ENCODE data around the gene GABRR1. TPM values are rescaled to one million over a fixed set of nuclear protein-coding genes. Genes with fewer than 3 reads are reported as not detected.
A peak's percentile ranks its signal among the peaks of the same experiment; 100 is the strongest.

GABRR1 gene
- total RNA-seq, 2 donors from 2014 or later = not detected

DNA sequence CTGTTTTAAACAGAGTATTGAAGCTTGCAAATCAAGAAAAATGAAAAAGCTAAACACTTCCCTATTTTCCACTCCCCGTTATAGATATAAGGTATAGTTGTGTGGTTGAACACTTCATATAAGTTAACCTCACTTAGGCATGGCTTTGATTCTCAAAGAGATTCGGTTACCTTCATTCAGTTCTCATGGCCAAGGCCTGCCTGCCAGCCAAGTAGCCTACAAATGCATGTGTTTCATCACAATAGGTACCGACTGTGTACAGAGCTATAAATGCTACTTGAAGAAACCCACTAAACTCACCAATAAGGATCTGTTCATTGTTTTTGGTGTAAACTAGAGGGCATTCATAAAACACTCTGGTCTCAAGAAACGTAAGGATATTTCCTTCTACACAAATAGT, 43.5 kb downstream of the GABRR1 start:
- Mint-ChIP-seq H3K27me3 (ENCODE audit: low read depth) (no peaks in the 10 kb centered on the region), H3K4me1 (ENCODE audit: low read depth) (no peaks in the 10 kb centered on the region), H3K4me3 (no peak overlapping the region), H3K36me3 (ENCODE audit: insufficient read depth in 2 of 2) (no peaks in the 10 kb centered on the region), H3K27ac (no peak overlapping the region), H3K9me3 (no peaks in the 10 kb centered on the region)
- no peak for DNase-seq
- no peak for ATAC-seq (replicated peaks in 1 of 2)

- ATAC-seq (replicated peaks in 1 of 2) = no peak
- Mint-ChIP-seq H3K4me3 (no peak overlapping the region), H3K36me3 (ENCODE audit: insufficient read depth in 2 of 2) (no peaks in the 10 kb centered on the region), H3K9me3 (no peaks in the 10 kb centered on the region), H3K27me3 (ENCODE audit: low read depth) (no peaks in the 10 kb centered on the region), H3K27ac (no peak overlapping the region), H3K4me1 (ENCODE audit: low read depth) (no peaks in the 10 kb centered on the region)
- no peak for DNase-seq
These were observed 45.0 kb downstream of the GABRR1 start for GRCh38 chr6:89172131-89172530.

GRCh38 chr6:89162047-89162371, 55.1 kb downstream of the GABRR1 start:
- Mint-ChIP-seq H3K36me3 (ENCODE audit: insufficient read depth in 2 of 2) (peaks cover 10 to 16% of the 10 kb centered on the region in 2 donors), H3K27me3 (ENCODE audit: low read depth) (no peaks in the 10 kb centered on the region), H3K4me3 (no peak overlapping the region), H3K9me3 (no peaks in the 10 kb centered on the region), H3K27ac (no peak overlapping the region), H3K4me1 (ENCODE audit: low read depth) (no peaks in the 10 kb centered on the region)
- ATAC-seq (replicated peaks in 1 of 2) (no peak), DNase-seq (no peak)

- no peak overlapping the region for H3K27ac Mint-ChIP-seq
- H3K27me3 Mint-ChIP-seq (ENCODE audit: low read depth) = no peaks in the 10 kb centered on the region
- no peaks in the 10 kb centered on the region for H3K4me1 Mint-ChIP-seq (ENCODE audit: low read depth)
- ATAC-seq (replicated peaks in 1 of 2) (no peak), DNase-seq (no peak)
- H3K36me3 Mint-ChIP-seq (ENCODE audit: insufficient read depth in 2 of 2) = peaks cover 10 to 16% of the 10 kb centered on the region in 2 donors
- no peaks in the 10 kb centered on the region for H3K9me3 Mint-ChIP-seq
- H3K4me3 Mint-ChIP-seq = no peak overlapping the region
These were observed 55.7 kb downstream of the GABRR1 start for GRCh38 chr6:89161326-89162046.

GRCh38 chr6:89160331-89161092, 56.6 kb downstream of the GABRR1 start:
- Mint-ChIP-seq H3K27ac (no peak overlapping the region), H3K4me1 (ENCODE audit: low read depth) (no peaks in the 10 kb centered on the region), H3K27me3 (ENCODE audit: low read depth) (no peaks in the 10 kb centered on the region), H3K36me3 (ENCODE audit: insufficient read depth in 2 of 2) (peaks cover 10 to 16% of the 10 kb centered on the region in 2 donors), H3K4me3 (no peak overlapping the region), H3K9me3 (no peaks in the 10 kb centered on the region)
- no peak for DNase-seq
- ATAC-seq (replicated peaks in 1 of 2) = no peak

DNA sequence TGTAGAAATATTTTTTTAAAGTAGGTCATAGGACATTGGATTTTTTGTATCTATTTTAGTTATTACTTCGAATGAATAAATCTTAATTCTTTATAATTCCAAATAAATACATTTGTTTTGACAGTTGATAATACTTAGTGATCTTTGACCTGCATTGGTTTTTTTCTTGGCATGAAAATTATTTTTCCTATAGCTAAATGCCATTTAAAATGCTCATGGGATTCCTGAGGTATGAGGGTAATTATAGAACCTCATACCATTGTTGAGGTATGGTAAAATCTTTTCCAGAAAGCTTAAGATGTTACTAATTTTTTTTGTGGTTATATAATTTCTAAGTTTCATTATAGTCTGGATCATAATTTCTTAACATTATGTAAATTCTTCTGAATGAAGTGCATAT, 63.0 kb downstream of the GABRR1 start:
- no peak overlapping the region for H3K4me3 Mint-ChIP-seq
- DNase-seq (no peak), ATAC-seq (replicated peaks in 1 of 2) (no peak)
- H3K36me3 Mint-ChIP-seq (ENCODE audit: insufficient read depth in 2 of 2) = peaks cover 2 to 11% of the 10 kb centered on the region in 2 donors
- H3K27me3 Mint-ChIP-seq (ENCODE audit: low read depth) = no peaks in the 10 kb centered on the region
- peaks cover 7% of the 10 kb centered on the region for H3K4me1 Mint-ChIP-seq (ENCODE audit: low read depth)
- no peak overlapping the region for H3K27ac Mint-ChIP-seq
- H3K9me3 Mint-ChIP-seq = no peaks in the 10 kb centered on the region

GRCh38 chr6:89148016-89148750, 69.0 kb downstream of the GABRR1 start:
- Mint-ChIP-seq H3K27me3 (ENCODE audit: low read depth) (no peaks in the 10 kb centered on the region), H3K4me3 (peak overlapping the region; percentile 56 to 63), H3K27ac (no peak overlapping the region), H3K9me3 (no peaks in the 10 kb centered on the region), H3K36me3 (ENCODE audit: insufficient read depth in 2 of 2) (peaks cover 7 to 14% of the 10 kb centered on the region in 2 donors), H3K4me1 (ENCODE audit: low read depth) (peaks cover 40% of the 10 kb centered on the region)
- ATAC-seq (replicated peaks in 1 of 2) = no peak
- peak; percentile 19 to 47 for DNase-seq

DNA sequence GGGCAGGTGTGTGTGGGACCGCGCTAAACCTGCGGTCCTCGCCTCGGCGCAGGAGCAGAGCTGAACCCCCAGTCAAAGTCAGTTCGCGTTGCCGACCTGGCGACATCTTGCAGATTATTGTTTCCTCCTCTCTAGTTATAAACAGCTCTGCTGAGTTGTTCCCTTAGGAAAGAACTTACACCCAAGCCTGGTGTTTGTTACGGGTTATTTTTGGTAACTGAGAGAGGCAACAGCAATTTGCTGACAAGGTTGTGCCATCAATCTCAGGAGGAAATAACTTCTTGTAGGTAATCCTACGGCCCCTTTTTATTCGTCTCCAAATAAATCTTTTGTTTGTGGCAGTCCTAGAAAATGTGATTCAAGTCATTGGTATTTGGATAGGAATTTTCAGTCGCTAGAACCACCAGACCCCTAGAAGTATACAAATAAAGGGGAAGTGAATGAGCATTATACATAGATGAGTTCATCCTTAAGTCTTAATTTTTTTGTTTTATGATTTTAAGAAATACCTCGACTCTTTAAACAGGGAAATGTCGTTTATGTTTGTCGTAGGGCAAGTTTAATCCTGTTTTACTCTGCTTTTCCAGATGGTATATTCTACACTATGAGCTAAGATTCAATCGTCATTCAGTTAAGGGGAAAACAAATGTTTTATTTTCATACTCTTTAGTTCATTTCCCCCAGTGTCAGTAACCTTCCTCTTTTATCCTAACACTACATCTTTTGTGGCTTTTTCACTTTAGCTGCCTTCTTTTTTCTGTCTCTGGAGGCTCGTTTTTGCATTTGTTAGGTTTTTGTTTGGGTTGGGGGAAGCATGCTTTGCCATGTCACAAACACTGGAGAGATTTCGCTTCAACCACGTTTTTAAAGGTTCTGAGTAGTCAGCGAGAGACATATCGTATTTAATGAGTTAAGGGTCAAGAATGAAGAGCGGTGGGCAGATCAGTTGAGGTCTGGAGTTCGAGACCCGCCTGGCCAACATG, 70.1 kb downstream of the GABRR1 start:
- peaks cover 7 to 14% of the 10 kb centered on the region in 2 donors for H3K36me3 Mint-ChIP-seq (ENCODE audit: insufficient read depth in 2 of 2)
- H3K27ac Mint-ChIP-seq = peak overlapping the region; percentile 66
- no peaks in the 10 kb centered on the region for H3K9me3 Mint-ChIP-seq
- H3K4me3 Mint-ChIP-seq = peak overlapping the region; percentile 85 to 96
- no peak for ATAC-seq (replicated peaks in 1 of 2)
- peaks cover 40% of the 10 kb centered on the region for H3K4me1 Mint-ChIP-seq (ENCODE audit: low read depth)
- no peaks in the 10 kb centered on the region for H3K27me3 Mint-ChIP-seq (ENCODE audit: low read depth)
- DNase-seq = peak; percentile 45 to 48

- H3K27ac Mint-ChIP-seq = peak within 1 kb of the TSS; percentile 99
- H3K4me3 Mint-ChIP-seq = peak within 1 kb of the TSS; percentile 96 to 100
- no peaks in the 10 kb centered on the region for H3K27me3 Mint-ChIP-seq (ENCODE audit: low read depth)
- DNase-seq (peak; percentile 74 to 76), ATAC-seq (replicated peaks in 1 of 2) (peak; percentile 74 to 77)
- no peaks in the 10 kb centered on the region for H3K9me3 Mint-ChIP-seq
- H3K4me1 Mint-ChIP-seq (ENCODE audit: low read depth) = peaks cover 40% of the 10 kb centered on the region
- H3K36me3 Mint-ChIP-seq (ENCODE audit: insufficient read depth in 2 of 2) = peaks cover 7 to 11% of the 10 kb centered on the region in 2 donors
These were observed 71.0 kb downstream of the GABRR1 start, which contains the start of gene PM20D2 for GRCh38 chr6:89145956-89146717. Gene PM20D2 (plus strand): TSS chr6:89146055. CDS start chr6:89146145, 90 bp downstream.

- Mint-ChIP-seq H3K4me1 (ENCODE audit: low read depth) (peaks cover 40% of the 10 kb centered on the region), H3K4me3 (peak overlapping the region; percentile 96 to 100), H3K27me3 (ENCODE audit: low read depth) (no peaks in the 10 kb centered on the region), H3K9me3 (no peaks in the 10 kb centered on the region), H3K36me3 (ENCODE audit: insufficient read depth in 2 of 2) (peaks cover 7 to 11% of the 10 kb centered on the region in 2 donors), H3K27ac (peak overlapping the region; percentile 99)
- peak; percentile 36 to 47 for DNase-seq
- peak; percentile 72 to 76 for ATAC-seq (replicated peaks in 1 of 2)
These were observed 71.8 kb downstream of the GABRR1 start for GRCh38 chr6:89145091-89145955.

DNA sequence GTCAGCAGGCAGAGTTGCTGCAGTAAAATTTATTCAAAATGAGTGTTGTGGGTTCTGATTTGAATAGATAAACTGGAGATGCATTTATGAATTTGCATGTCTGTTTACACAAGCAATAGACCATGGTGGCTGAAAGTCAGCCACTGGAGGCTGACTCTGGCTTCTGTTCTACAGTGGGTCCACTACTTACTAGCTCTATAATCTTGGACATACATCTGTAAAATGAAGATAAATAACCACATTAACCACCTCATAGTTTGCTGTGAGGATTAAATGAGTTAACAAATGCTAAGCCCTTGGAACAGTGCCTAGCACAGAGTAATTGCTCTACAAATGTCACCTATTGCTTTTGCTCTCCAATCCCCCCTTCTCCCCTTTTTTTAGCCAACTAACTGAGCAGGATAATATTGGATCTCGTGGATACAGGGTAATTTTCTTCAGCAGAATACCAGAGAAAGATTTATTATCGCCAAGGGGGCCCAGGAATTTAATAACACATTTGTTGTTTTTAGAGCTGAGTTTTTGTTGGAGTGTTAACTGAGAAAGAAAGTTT, 72.7 kb downstream of the GABRR1 start:
- H3K9me3 Mint-ChIP-seq = no peaks in the 10 kb centered on the region
- DNase-seq (no peak), ATAC-seq (replicated peaks in 1 of 2) (no peak)
- H3K36me3 Mint-ChIP-seq (ENCODE audit: insufficient read depth in 2 of 2) = peaks cover 7 to 10% of the 10 kb centered on the region in 2 donors
- H3K27me3 Mint-ChIP-seq (ENCODE audit: low read depth) = no peaks in the 10 kb centered on the region
- no peak overlapping the region for H3K27ac Mint-ChIP-seq
- no peak overlapping the region for H3K4me3 Mint-ChIP-seq
- peaks cover 36% of the 10 kb centered on the region for H3K4me1 Mint-ChIP-seq (ENCODE audit: low read depth)
